Mesendoderm (in vitro differentiated cells): Measurements from ENCODE around the gene CCDC112.

Source experiments
- DNase-seq: peaks from one replicate; pipeline ENCODE4 v3.0.0; 2013
- H2AK5ac ChIP-seq: 2 replicates; pipeline ENCODE4 v1.6.1; 2013; ENCODE audit warnings: low read length, inconsistent platforms
- H2BK120ac ChIP-seq: 2 replicates; pipeline ENCODE4 v1.6.1; 2013; ENCODE audit warnings: low read depth, mild to moderate bottlenecking, low read length, moderate library complexity, mixed read lengths
- H2BK15ac ChIP-seq: replicated peaks from 2 replicates; pipeline ENCODE4 v1.6.1; 2013; ENCODE audit warnings: low read depth, mild to moderate bottlenecking, moderate library complexity
- H2BK5ac ChIP-seq: 2 replicates; pipeline ENCODE4 v1.6.1; 2013; ENCODE audit warnings: low read length, inconsistent platforms
- H3K18ac ChIP-seq: 2 replicates; pipeline ENCODE4 v1.6.1; 2013; ENCODE audit warnings: mild to moderate bottlenecking, low read length, mixed read lengths
- H3K23ac ChIP-seq: one replicate; pipeline ENCODE4 v1.6.1; 2013; ENCODE audit warnings: low read length
- H3K27ac ChIP-seq: 2 replicates; pipeline ENCODE4 v1.5.1; 2013; ENCODE audit warnings: low read depth, mild to moderate bottlenecking, inconsistent platforms, low read length, moderate library complexity
- H3K27me3 ChIP-seq: 2 replicates; pipeline ENCODE4 v1.6.1; 2013; ENCODE audit warnings: low read length, control low read depth, mild to moderate bottlenecking, inconsistent platforms; ENCODE audit not compliant: insufficient read depth, poor library complexity
- H3K36me3 ChIP-seq: 2 replicates; pipeline ENCODE4 v1.6.1; 2013; ENCODE audit warnings: low read length, inconsistent platforms; ENCODE audit not compliant: control insufficient read depth, insufficient read depth
- H3K4ac ChIP-seq: one replicate; pipeline ENCODE4 v1.6.1; 2013; ENCODE audit warnings: low read depth, mild to moderate bottlenecking, low read length, moderate library complexity
- H3K4me1 ChIP-seq: 2 replicates; pipeline ENCODE4 v1.6.1; 2013; ENCODE audit warnings: low read depth, low read length, inconsistent platforms; ENCODE audit not compliant: control insufficient read depth
- H3K4me2 ChIP-seq: 2 replicates; pipeline ENCODE4 v1.6.1; 2013; ENCODE audit warnings: low read length
- H3K4me3 ChIP-seq: 2 replicates; pipeline ENCODE4 v1.5.1; 2013; ENCODE audit warnings: mild to moderate bottlenecking, low read length
- H3K56ac ChIP-seq: one replicate; pipeline ENCODE4 v1.6.1; 2013; ENCODE audit warnings: low read length
- H3K79me1 ChIP-seq: 2 replicates; pipeline ENCODE4 v1.6.1; 2013; ENCODE audit warnings: low read length, inconsistent platforms
- H3K79me2 ChIP-seq: 2 replicates; pipeline ENCODE4 v1.6.1; 2013; ENCODE audit warnings: mild to moderate bottlenecking, low read length; ENCODE audit not compliant: control insufficient read depth, insufficient read depth
- H3K9ac ChIP-seq: 2 replicates; pipeline ENCODE4 v1.6.1; 2013; ENCODE audit warnings: low read length, inconsistent platforms
- H4K5ac ChIP-seq: one replicate; pipeline ENCODE4 v1.6.1; 2013; ENCODE audit warnings: low read length
- H4K8ac ChIP-seq: one replicate; pipeline ENCODE4 v1.6.1; 2013; ENCODE audit warnings: low read depth, mild to moderate bottlenecking, control low read depth, low read length, moderate library complexity
- WGBS: extraction: QIAGEN DNeasy Blood & Tissue Kit; methylation state at CpG from one replicate; pipeline ENCODE4 v1.1.7; 2013; ENCODE audit warnings: low lambda C conversion rate, missing lambda C conversion rate; ENCODE audit not compliant: insufficient coverage; ENCODE audit errors: extremely low coverage; 5-methylcytosine and 5-hydroxymethylcytosine counted together

The CCDC112 gene

GRCh38 chr5:115317320-115317719 lies 20.9 kb upstream of the CCDC112 start:
- Histone ChIP-seq H3K27me3 (no peaks in the 10 kb centered on the region), H3K4me2 (no peak overlapping the region), H3K4me1 (no peaks in the 10 kb centered on the region), H2AK5ac (no peak overlapping the region), H3K4me3 (no peak overlapping the region), H3K27ac (no peak overlapping the region), H3K79me2 (no peaks in the 10 kb centered on the region), H3K79me1 (no peaks in the 10 kb centered on the region), H2BK5ac (no peak overlapping the region), H2BK15ac (no peak overlapping the region), H4K5ac (no peak overlapping the region), H3K23ac (no peak overlapping the region), H3K18ac (no peak overlapping the region), H2BK120ac (no peak overlapping the region), H3K36me3 (no peaks in the 10 kb centered on the region), H3K9ac (no peak overlapping the region), H4K8ac (no peak overlapping the region), H3K56ac (no peak overlapping the region), H3K4ac (no peak overlapping the region)
- no peak for DNase-seq

GRCh38 chr5:115313632-115314031 lies 17.2 kb upstream of the CCDC112 start:
- H3K36me3 ChIP-seq = no peaks in the 10 kb centered on the region
- H2BK15ac ChIP-seq = no peak overlapping the region
- no peak overlapping the region for H3K4me2 ChIP-seq
- H3K56ac ChIP-seq = no peak overlapping the region
- H3K27me3 ChIP-seq = no peaks in the 10 kb centered on the region
- no peak overlapping the region for H4K8ac ChIP-seq
- no peak overlapping the region for H3K18ac ChIP-seq
- H3K79me1 ChIP-seq = no peaks in the 10 kb centered on the region
- H2BK5ac ChIP-seq = no peak overlapping the region
- no peak overlapping the region for H2BK120ac ChIP-seq
- DNase-seq = no peak
- no peak overlapping the region for H3K9ac ChIP-seq
- H3K4ac ChIP-seq = no peak overlapping the region
- no peak overlapping the region for H3K4me3 ChIP-seq
- H3K79me2 ChIP-seq = no peaks in the 10 kb centered on the region
- no CpG with 5 or more reads among the region's 3 CpGs for WGBS
- H4K5ac ChIP-seq = no peak overlapping the region
- no peak overlapping the region for H2AK5ac ChIP-seq
- no peaks in the 10 kb centered on the region for H3K4me1 ChIP-seq
- H3K27ac ChIP-seq = no peak overlapping the region
- H3K23ac ChIP-seq = no peak overlapping the region

- H3K27me3 ChIP-seq = no peaks in the 10 kb centered on the region
- no peaks in the 10 kb centered on the region for H3K79me2 ChIP-seq
- no peak overlapping the region for H3K4ac ChIP-seq
- no peak overlapping the region for H3K27ac ChIP-seq
- no peak overlapping the region for H3K4me3 ChIP-seq
- H3K9ac ChIP-seq = no peak overlapping the region
- H4K5ac ChIP-seq = no peak overlapping the region
- no peak for DNase-seq
- H3K18ac ChIP-seq = no peak overlapping the region
- H3K23ac ChIP-seq = no peak overlapping the region
- H2BK120ac ChIP-seq = no peak overlapping the region
- no peaks in the 10 kb centered on the region for H3K79me1 ChIP-seq
- no CpG with 5 or more reads among the region's 2 CpGs for WGBS
- no peak overlapping the region for H2BK5ac ChIP-seq
- H3K4me2 ChIP-seq = no peak overlapping the region
- H3K36me3 ChIP-seq = no peaks in the 10 kb centered on the region
- no peak overlapping the region for H4K8ac ChIP-seq
- H2AK5ac ChIP-seq = no peak overlapping the region
- no peak overlapping the region for H2BK15ac ChIP-seq
- no peaks in the 10 kb centered on the region for H3K4me1 ChIP-seq
- no peak overlapping the region for H3K56ac ChIP-seq
These were observed 16.6 kb upstream of the CCDC112 start for GRCh38 chr5:115313052-115313451.

GRCh38 chr5:115309751-115310370 lies 13.4 kb upstream of the CCDC112 start:
- H2BK5ac ChIP-seq = no peak overlapping the region
- no peak overlapping the region for H3K4me2 ChIP-seq
- no peaks in the 10 kb centered on the region for H3K79me1 ChIP-seq
- no peak overlapping the region for H2AK5ac ChIP-seq
- no CpG with 5 or more reads among the region's 1 CpG for WGBS
- H3K27me3 ChIP-seq = no peaks in the 10 kb centered on the region
- no peak overlapping the region for H3K4ac ChIP-seq
- no peak overlapping the region for H3K56ac ChIP-seq
- no peak overlapping the region for H3K27ac ChIP-seq
- no peaks in the 10 kb centered on the region for H3K36me3 ChIP-seq
- no peak overlapping the region for H4K5ac ChIP-seq
- no peak overlapping the region for H3K4me3 ChIP-seq
- no peaks in the 10 kb centered on the region for H3K79me2 ChIP-seq
- no peak overlapping the region for H3K18ac ChIP-seq
- no peak overlapping the region for H4K8ac ChIP-seq
- H3K9ac ChIP-seq = no peak overlapping the region
- peak; percentile 40 for DNase-seq
- H3K23ac ChIP-seq = no peak overlapping the region
- no peaks in the 10 kb centered on the region for H3K4me1 ChIP-seq
- H2BK15ac ChIP-seq = no peak overlapping the region
- H2BK120ac ChIP-seq = no peak overlapping the region

- Histone ChIP-seq H3K4me3 (no peak overlapping the region), H2BK120ac (no peak overlapping the region), H3K79me1 (no peaks in the 10 kb centered on the region), H3K79me2 (no peaks in the 10 kb centered on the region), H4K5ac (no peak overlapping the region), H3K4ac (no peak overlapping the region), H2BK15ac (no peak overlapping the region), H3K4me1 (no peaks in the 10 kb centered on the region), H3K9ac (no peak overlapping the region), H3K18ac (no peak overlapping the region), H3K4me2 (no peak overlapping the region), H4K8ac (no peak overlapping the region), H2BK5ac (no peak overlapping the region), H2AK5ac (no peak overlapping the region), H3K27me3 (no peaks in the 10 kb centered on the region), H3K23ac (no peak overlapping the region), H3K56ac (no peak overlapping the region), H3K36me3 (no peaks in the 10 kb centered on the region), H3K27ac (no peak overlapping the region)
- no peak for DNase-seq
These were observed 12.4 kb upstream of the CCDC112 start for GRCh38 chr5:115308815-115309214.

GRCh38 chr5:115306011-115306536 lies 9.6 kb upstream of the CCDC112 start:
- Histone ChIP-seq H3K4me1 (no peaks in the 10 kb centered on the region), H3K27me3 (no peaks in the 10 kb centered on the region), H3K4me2 (no peak overlapping the region), H4K8ac (no peak overlapping the region), H3K79me1 (no peaks in the 10 kb centered on the region), H3K4ac (no peak overlapping the region), H3K56ac (no peak overlapping the region), H4K5ac (no peak overlapping the region), H2BK120ac (no peak overlapping the region), H2AK5ac (no peak overlapping the region), H3K36me3 (no peaks in the 10 kb centered on the region), H2BK5ac (no peak overlapping the region), H3K4me3 (no peak overlapping the region), H3K9ac (no peak overlapping the region), H3K27ac (no peak overlapping the region), H3K18ac (no peak overlapping the region), H3K23ac (no peak overlapping the region), H3K79me2 (no peaks in the 10 kb centered on the region), H2BK15ac (no peak overlapping the region)
- DNase-seq = no peak
- WGBS = no CpG with 5 or more reads among the region's 1 CpG
